ENCODE results near the gene TMEM38A.

- TF ChIP-seq, protein P1, sequence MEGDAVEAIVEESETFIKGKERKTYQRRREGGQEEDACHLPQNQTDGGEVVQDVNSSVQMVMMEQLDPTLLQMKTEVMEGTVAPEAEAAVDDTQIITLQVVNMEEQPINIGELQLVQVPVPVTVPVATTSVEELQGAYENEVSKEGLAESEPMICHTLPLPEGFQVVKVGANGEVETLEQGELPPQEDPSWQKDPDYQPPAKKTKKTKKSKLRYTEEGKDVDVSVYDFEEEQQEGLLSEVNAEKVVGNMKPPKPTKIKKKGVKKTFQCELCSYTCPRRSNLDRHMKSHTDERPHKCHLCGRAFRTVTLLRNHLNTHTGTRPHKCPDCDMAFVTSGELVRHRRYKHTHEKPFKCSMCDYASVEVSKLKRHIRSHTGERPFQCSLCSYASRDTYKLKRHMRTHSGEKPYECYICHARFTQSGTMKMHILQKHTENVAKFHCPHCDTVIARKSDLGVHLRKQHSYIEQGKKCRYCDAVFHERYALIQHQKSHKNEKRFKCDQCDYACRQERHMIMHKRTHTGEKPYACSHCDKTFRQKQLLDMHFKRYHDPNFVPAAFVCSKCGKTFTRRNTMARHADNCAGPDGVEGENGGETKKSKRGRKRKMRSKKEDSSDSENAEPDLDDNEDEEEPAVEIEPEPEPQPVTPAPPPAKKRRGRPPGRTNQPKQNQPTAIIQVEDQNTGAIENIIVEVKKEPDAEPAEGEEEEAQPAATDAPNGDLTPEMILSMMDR (IDR thresholded peaks at IDR 0.05), result no peak
- TF ChIP-seq EZH2 (IDR thresholded peaks at IDR 0.05), result no peak
- TF ChIP-seq EZH2phosphoT487 (IDR thresholded peaks at IDR 0.05), result no peak
Observed at GRCh38 chr19:16623066-16623465, 37.9 kb upstream of the TMEM38A start.
